Measurements from ENCODE around the gene MEX3A.

The MEX3A gene

DNA sequence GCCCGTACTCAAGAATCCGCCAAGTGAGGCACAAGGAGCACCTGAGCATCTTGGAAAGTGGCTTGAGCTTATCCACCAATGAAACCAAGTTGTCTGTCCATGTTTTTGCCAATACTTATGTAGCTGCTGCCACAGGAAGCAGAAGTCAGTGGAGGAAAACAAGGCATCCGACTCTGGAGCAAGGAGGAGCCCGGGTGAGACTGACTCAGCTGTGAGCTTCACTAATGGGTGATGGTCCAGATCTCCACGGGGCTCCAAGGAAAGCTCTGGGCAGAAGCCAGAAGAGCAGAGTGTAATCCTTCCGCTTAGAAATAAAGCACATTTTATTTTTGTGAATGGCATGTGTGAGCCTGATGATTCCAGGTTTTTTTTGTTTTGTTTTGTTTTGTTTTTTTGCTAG is 49.3 kb downstream of the MEX3A start:
- no peaks in the 10 kb centered on the region for H3K27me3 ChIP-seq (replicated peaks; ENCODE audit: insufficient read depth, low read length)
- no peak overlapping the region for H3K4me2 ChIP-seq (ENCODE audit: low read depth, low read length)
- H3K36me3 ChIP-seq (replicated peaks; ENCODE audit: insufficient read depth, low read length), result no peaks in the 10 kb centered on the region
- no peaks in the 10 kb centered on the region for H4K20me1 ChIP-seq (ENCODE audit: insufficient read depth, low read length)
- no peaks in the 10 kb centered on the region for H3K9me2 ChIP-seq (replicated peaks; ENCODE audit: insufficient read depth, low read length)
- H3K9me3 ChIP-seq (replicated peaks; ENCODE audit: insufficient read depth, low read length), result no peaks in the 10 kb centered on the region
- peaks cover 5% of the 10 kb centered on the region; the same call in 1 of the 2 replicates for H3F3A ChIP-seq (ENCODE audit: insufficient read depth, low read length)
- H3K4me1 ChIP-seq (ENCODE audit: low read length), result peaks cover 9% of the 10 kb centered on the region
- no peak overlapping the region for H3K27ac ChIP-seq (ENCODE audit: low read length)
- TF ChIP-seq EZH2phosphoT487 (IDR thresholded peaks at IDR 0.05; ENCODE audit: low read length), result no peak
- TF ChIP-seq, protein P1, sequence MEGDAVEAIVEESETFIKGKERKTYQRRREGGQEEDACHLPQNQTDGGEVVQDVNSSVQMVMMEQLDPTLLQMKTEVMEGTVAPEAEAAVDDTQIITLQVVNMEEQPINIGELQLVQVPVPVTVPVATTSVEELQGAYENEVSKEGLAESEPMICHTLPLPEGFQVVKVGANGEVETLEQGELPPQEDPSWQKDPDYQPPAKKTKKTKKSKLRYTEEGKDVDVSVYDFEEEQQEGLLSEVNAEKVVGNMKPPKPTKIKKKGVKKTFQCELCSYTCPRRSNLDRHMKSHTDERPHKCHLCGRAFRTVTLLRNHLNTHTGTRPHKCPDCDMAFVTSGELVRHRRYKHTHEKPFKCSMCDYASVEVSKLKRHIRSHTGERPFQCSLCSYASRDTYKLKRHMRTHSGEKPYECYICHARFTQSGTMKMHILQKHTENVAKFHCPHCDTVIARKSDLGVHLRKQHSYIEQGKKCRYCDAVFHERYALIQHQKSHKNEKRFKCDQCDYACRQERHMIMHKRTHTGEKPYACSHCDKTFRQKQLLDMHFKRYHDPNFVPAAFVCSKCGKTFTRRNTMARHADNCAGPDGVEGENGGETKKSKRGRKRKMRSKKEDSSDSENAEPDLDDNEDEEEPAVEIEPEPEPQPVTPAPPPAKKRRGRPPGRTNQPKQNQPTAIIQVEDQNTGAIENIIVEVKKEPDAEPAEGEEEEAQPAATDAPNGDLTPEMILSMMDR (IDR thresholded peaks at IDR 0.05; ENCODE audit: low read length), result no peak
- no peak for TF ChIP-seq EZH2 (optimal IDR thresholded peaks at IDR 0.05; ENCODE audit: low read depth, low read length)
- H2AFZ ChIP-seq (ENCODE audit: low read length), result no peak overlapping the region
- no peak overlapping the region for H3K4me3 ChIP-seq (ENCODE audit: low read length)
- DNase-seq, result no peak
- H3K79me2 ChIP-seq (ENCODE audit: low read length), result no peaks in the 10 kb centered on the region
- H3K9ac ChIP-seq (ENCODE audit: low read length), result no peak overlapping the region

DNA sequence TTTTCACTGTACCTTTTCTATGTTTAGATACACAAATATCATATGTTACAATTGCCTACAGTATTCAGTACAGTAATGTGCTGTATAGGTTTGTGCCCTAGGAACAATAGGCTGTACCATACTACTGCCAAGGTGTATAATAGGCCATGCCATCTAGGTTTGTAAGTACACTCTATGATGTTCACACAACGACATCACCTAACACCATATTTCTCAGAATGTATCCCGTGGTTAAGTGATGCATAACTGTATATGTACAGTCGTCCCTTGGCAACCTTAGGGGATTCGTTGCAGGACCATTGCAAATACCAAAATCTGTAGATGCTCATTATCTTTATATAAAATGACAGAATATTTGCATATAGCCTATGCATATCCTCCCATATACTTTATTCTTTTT is 55.7 kb downstream of the MEX3A start:
- no peaks in the 10 kb centered on the region for H3K9me3 ChIP-seq (replicated peaks; ENCODE audit: insufficient read depth, low read length)
- TF ChIP-seq, protein P1 (IDR thresholded peaks at IDR 0.05; ENCODE audit: low read length), result no peak
- TF ChIP-seq EZH2 (optimal IDR thresholded peaks at IDR 0.05; ENCODE audit: low read depth, low read length) (no peak), EZH2phosphoT487 (IDR thresholded peaks at IDR 0.05; ENCODE audit: low read length) (no peak)
- no peaks in the 10 kb centered on the region for H3K9me2 ChIP-seq (replicated peaks; ENCODE audit: insufficient read depth, low read length)
- no peaks in the 10 kb centered on the region for H3F3A ChIP-seq (ENCODE audit: insufficient read depth, low read length)
- H3K4me2 ChIP-seq (ENCODE audit: low read depth, low read length), result no peak overlapping the region
- H3K4me3 ChIP-seq (ENCODE audit: low read length), result no peak overlapping the region
- no peak for DNase-seq
- H3K36me3 ChIP-seq (replicated peaks; ENCODE audit: insufficient read depth, low read length), result no peaks in the 10 kb centered on the region
- no peak overlapping the region for H2AFZ ChIP-seq (ENCODE audit: low read length)
- H3K27me3 ChIP-seq (replicated peaks; ENCODE audit: insufficient read depth, low read length), result no peaks in the 10 kb centered on the region
- no peaks in the 10 kb centered on the region for H3K79me2 ChIP-seq (ENCODE audit: low read length)
- no peak overlapping the region for H3K9ac ChIP-seq (ENCODE audit: low read length)
- no peaks in the 10 kb centered on the region for H4K20me1 ChIP-seq (ENCODE audit: insufficient read depth, low read length)
- no peaks in the 10 kb centered on the region for H3K4me1 ChIP-seq (ENCODE audit: low read length)
- H3K27ac ChIP-seq (ENCODE audit: low read length), result no peak overlapping the region

DNA sequence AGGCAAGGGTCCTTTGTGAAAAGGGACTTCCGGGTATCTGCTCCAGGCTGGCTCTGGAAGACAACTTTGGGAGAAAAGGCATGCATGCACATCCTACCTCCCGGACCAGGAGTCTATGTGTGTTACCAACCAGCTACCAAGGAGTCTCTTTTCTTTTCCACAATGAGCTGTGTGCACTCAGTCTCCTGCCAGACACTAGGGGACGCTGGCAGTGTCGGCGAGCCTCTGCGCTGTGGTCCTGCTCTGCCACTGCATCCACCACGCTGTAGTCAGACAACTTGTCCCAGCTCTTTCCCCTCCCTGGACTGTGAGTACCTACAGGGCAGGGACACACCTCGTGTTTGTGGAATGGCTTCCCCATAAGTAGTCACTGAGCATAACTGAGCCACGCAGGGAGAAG is 56.4 kb downstream of the MEX3A start:
- no peaks in the 10 kb centered on the region for H3K36me3 ChIP-seq (replicated peaks; ENCODE audit: insufficient read depth, low read length)
- H3K9ac ChIP-seq (ENCODE audit: low read length), result no peak overlapping the region
- H3K4me1 ChIP-seq (ENCODE audit: low read length), result no peaks in the 10 kb centered on the region
- no peak overlapping the region for H3K4me3 ChIP-seq (ENCODE audit: low read length)
- H3K4me2 ChIP-seq (ENCODE audit: low read depth, low read length), result no peak overlapping the region
- H2AFZ ChIP-seq (ENCODE audit: low read length), result no peak overlapping the region
- H3K27ac ChIP-seq (ENCODE audit: low read length), result no peak overlapping the region
- no peak for DNase-seq
- H3K27me3 ChIP-seq (replicated peaks; ENCODE audit: insufficient read depth, low read length), result no peaks in the 10 kb centered on the region
- H4K20me1 ChIP-seq (ENCODE audit: insufficient read depth, low read length), result no peaks in the 10 kb centered on the region
- TF ChIP-seq, protein P1 (IDR thresholded peaks at IDR 0.05; ENCODE audit: low read length), result peak; percentile 42
- TF ChIP-seq EZH2 (optimal IDR thresholded peaks at IDR 0.05; ENCODE audit: low read depth, low read length), result no peak
- no peaks in the 10 kb centered on the region for H3K9me2 ChIP-seq (replicated peaks; ENCODE audit: insufficient read depth, low read length)
- no peaks in the 10 kb centered on the region for H3K79me2 ChIP-seq (ENCODE audit: low read length)
- no peaks in the 10 kb centered on the region for H3F3A ChIP-seq (ENCODE audit: insufficient read depth, low read length)
- no peaks in the 10 kb centered on the region for H3K9me3 ChIP-seq (replicated peaks; ENCODE audit: insufficient read depth, low read length)

Data from MM.1S (cell line).